Measurements from ENCODE around the gene TTLL13. TPM values are rescaled to one million over a fixed set of nuclear protein-coding genes. Genes with fewer than 3 reads are reported as not detected.

Gene TTLL13
- total RNA-seq, 2 experiments from 2014 or later: 0.57 to 1.3 TPM

DNA sequence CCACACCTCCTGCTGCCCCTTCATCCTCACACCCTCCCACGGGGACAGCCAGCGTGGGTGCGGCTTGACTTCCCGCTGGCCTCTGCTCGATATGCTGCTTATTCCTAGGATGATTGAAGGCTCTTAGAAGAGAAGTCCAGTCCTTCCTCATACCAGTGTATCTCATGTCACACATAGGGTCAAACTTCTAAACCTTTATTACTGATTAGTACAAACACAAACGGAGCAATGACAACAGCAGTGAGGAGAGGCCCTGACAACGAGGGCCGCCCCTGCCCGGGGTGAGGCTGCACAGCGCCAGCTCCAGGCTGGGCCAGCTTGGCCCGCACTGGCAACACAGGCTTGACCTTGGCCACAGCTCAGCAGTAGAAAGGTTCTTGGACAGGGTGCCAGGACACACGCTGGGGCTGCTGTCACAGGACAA, 19.3 kb upstream of the TTLL13 start:
- Histone ChIP-seq H3K79me2 (ENCODE audit: insufficient read depth, low read depth, low read length) (peaks cover 20% of the 10 kb centered on the region; the same call in 1 of the 2 replicates), H3K4me1 (ENCODE audit: insufficient read depth, low read length, poor library complexity, severe bottlenecking) (peaks cover 30% of the 10 kb centered on the region), H3K9me3 (ENCODE audit: low read length) (no peaks in the 10 kb centered on the region), H4K20me1 (ENCODE audit: insufficient read depth, low read length) (no peaks in the 10 kb centered on the region), H2AFZ (ENCODE audit: low read length) (no peak overlapping the region), H3K27ac (ENCODE audit: low read depth, low read length, poor library complexity, severe bottlenecking) (no peak overlapping the region), H3K9me2 (ENCODE audit: insufficient read depth, low read length) (no peaks in the 10 kb centered on the region), H3K4me2 (ENCODE audit: low read length) (no peak overlapping the region), H3K4me3 (ENCODE audit: low read depth, low read length, poor library complexity, severe bottlenecking) (no peak overlapping the region), H3K36me3 (ENCODE audit: insufficient read depth, low read length) (peaks cover 48% of the 10 kb centered on the region; the same call in 1 of the 2 replicates)
- CTCF ChIA-PET (ENCODE audit: unreplicated experiment): interaction anchor here (1.1 kb wide), 1 partner anchor 16 kb away, joined by 6 read pairs; no protein-coding TSS in a partner anchor
- intact Hi-C loops (cut with micrococcal nuclease; ENCODE audit: unreplicated experiment): loop anchor here (2.0 to 10.0 kb wide), 5 partner anchors 57 to 765 kb away; partner anchors contain the start of genes IDH2, PRC1 and ZNF774
- POLR2A ChIA-PET: interaction anchor here (1.4 kb wide), 1 partner anchor 29 kb away, joined by 3 read pairs; the partner anchor contains the start of gene SEMA4B
- TF ChIP-seq, protein P1, sequence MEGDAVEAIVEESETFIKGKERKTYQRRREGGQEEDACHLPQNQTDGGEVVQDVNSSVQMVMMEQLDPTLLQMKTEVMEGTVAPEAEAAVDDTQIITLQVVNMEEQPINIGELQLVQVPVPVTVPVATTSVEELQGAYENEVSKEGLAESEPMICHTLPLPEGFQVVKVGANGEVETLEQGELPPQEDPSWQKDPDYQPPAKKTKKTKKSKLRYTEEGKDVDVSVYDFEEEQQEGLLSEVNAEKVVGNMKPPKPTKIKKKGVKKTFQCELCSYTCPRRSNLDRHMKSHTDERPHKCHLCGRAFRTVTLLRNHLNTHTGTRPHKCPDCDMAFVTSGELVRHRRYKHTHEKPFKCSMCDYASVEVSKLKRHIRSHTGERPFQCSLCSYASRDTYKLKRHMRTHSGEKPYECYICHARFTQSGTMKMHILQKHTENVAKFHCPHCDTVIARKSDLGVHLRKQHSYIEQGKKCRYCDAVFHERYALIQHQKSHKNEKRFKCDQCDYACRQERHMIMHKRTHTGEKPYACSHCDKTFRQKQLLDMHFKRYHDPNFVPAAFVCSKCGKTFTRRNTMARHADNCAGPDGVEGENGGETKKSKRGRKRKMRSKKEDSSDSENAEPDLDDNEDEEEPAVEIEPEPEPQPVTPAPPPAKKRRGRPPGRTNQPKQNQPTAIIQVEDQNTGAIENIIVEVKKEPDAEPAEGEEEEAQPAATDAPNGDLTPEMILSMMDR (conservative IDR thresholded peaks at IDR 0.05; ENCODE audit: low read length): no peak
- TF ChIP-seq EZH2phosphoT487 (IDR thresholded peaks at IDR 0.05; ENCODE audit: borderline replicate concordance, low read depth, low read length): no peak
- no peak for DNase-seq (ENCODE audit: low spot score)
- no TSS peak for BruUV-seq (replicated peaks)

DNA sequence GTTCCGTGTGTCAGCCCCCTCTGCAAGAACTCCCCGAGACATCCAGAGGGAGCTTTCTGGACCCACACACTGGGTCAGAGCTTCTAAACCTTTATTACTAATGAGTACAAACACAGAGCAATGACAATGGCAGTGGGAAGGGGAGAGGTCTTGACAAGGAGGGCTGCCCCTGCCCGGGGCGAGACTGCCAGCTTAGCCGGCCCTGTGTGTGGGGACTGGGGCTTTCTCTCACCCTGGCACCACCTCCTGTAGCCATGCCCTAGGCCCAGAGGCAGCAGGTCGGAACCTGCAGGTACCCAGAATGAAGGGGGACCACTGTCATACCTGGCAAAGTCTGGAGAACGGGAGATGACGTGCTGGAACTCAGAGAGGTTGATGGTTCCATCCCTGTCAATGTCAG, 18.7 kb upstream of the TTLL13 start:
- H4K20me1 ChIP-seq (ENCODE audit: insufficient read depth, low read length): no peaks in the 10 kb centered on the region
- BruUV-seq (replicated peaks): no TSS peak
- ChIA-PET CTCF (ENCODE audit: unreplicated experiment) (interaction anchor here (0.7 to 2.3 kb wide), 3 partner anchors 9 to 748 kb away, joined by 3 to 8 read pairs (median 6); no protein-coding TSS in a partner anchor), POLR2A (interaction anchor here (0.7 to 1.4 kb wide), 3 partner anchors 16 to 42 kb away, joined by 3 to 4 read pairs (median 3); partner anchors contain the start of gene SEMA4B)
- H3K36me3 ChIP-seq (ENCODE audit: insufficient read depth, low read length): peaks cover 42% of the 10 kb centered on the region; the same call in 1 of the 2 replicates
- TF ChIP-seq, protein P1 (conservative IDR thresholded peaks at IDR 0.05; ENCODE audit: low read length): no peak
- no peak for TF ChIP-seq EZH2phosphoT487 (IDR thresholded peaks at IDR 0.05; ENCODE audit: borderline replicate concordance, low read depth, low read length)
- peak overlapping the region; percentile 79 for H3K4me3 ChIP-seq (ENCODE audit: low read depth, low read length, poor library complexity, severe bottlenecking)
- peak overlapping the region; percentile 73 for H3K27ac ChIP-seq (ENCODE audit: low read depth, low read length, poor library complexity, severe bottlenecking)
- intact Hi-C loops (cut with micrococcal nuclease; ENCODE audit: unreplicated experiment): loop anchor here (2.0 to 10.0 kb wide), 5 partner anchors 57 to 764 kb away; partner anchors contain the start of genes IDH2, PRC1 and ZNF774
- H2AFZ ChIP-seq (ENCODE audit: low read length): peak overlapping the region; percentile 75; the same call in 1 of the 2 replicates
- H3K4me2 ChIP-seq (ENCODE audit: low read length): peak overlapping the region; percentile 93
- H3K9me3 ChIP-seq (ENCODE audit: low read length): no peaks in the 10 kb centered on the region
- H3K79me2 ChIP-seq (ENCODE audit: insufficient read depth, low read depth, low read length): peaks cover 20% of the 10 kb centered on the region; the same call in 1 of the 2 replicates
- no peak for DNase-seq (ENCODE audit: low spot score)
- H3K9me2 ChIP-seq (ENCODE audit: insufficient read depth, low read length): no peaks in the 10 kb centered on the region
- peaks cover 31% of the 10 kb centered on the region for H3K4me1 ChIP-seq (ENCODE audit: insufficient read depth, low read length, poor library complexity, severe bottlenecking)

Measured in OCI-LY7 (cell line).